SH-SY5Y (cell line): Measurements from ENCODE around the gene IL6R.

Experiments
- GATA2 ChIP-seq: IDR thresholded peaks from 2 replicates; pipeline ENCODE4 v1.6.1; 2011; ENCODE audit warnings: mild to moderate bottlenecking, low read depth, low read length
- GATA3 ChIP-seq: IDR thresholded peaks from 2 replicates; pipeline ENCODE4 v1.6.1; 2011; ENCODE audit warnings: low read depth, mild to moderate bottlenecking, low read length, moderate library complexity

GRCh38 chr1:154440036-154440804 is 35.1 kb downstream of the IL6R start:
- TF ChIP-seq GATA3, result no peak
- no peak for TF ChIP-seq GATA2
